Breast epithelium (tissue), 3 donors: Measurements from ENCODE around the gene PTDSS2.
"Not testable (repeated sequence)": the region's sequence is repeated elsewhere in the genome, so short reads cannot be mapped to it uniquely, and the experiment has no call there.

Experiments used
- CTCF ChIP-seq, 3 donors: fragments of 450-650 bp; IDR thresholded peaks; one replicate each; pipeline ENCODE4 v1.5.1; 2016 to 2017; ENCODE audit warnings: antibody characterized with exemption in 3 of 3, mild to moderate bottlenecking in 3 of 3, moderate library complexity in 3 of 3
- POLR2A ChIP-seq: fragments of 450-650 bp; IDR thresholded peaks from one replicate; pipeline ENCODE4 v1.6.1; 2016; ENCODE audit warnings: antibody characterized with exemption, mild to moderate bottlenecking, moderate library complexity
- POLR2AphosphoS5 ChIP-seq, 3 donors: sonication (generic); formaldehyde crosslinking; IDR thresholded peaks; one replicate each; pipeline ENCODE4 v1.6.1; 2017; ENCODE audit warnings: antibody characterized with exemption in 3 of 3

DNA sequence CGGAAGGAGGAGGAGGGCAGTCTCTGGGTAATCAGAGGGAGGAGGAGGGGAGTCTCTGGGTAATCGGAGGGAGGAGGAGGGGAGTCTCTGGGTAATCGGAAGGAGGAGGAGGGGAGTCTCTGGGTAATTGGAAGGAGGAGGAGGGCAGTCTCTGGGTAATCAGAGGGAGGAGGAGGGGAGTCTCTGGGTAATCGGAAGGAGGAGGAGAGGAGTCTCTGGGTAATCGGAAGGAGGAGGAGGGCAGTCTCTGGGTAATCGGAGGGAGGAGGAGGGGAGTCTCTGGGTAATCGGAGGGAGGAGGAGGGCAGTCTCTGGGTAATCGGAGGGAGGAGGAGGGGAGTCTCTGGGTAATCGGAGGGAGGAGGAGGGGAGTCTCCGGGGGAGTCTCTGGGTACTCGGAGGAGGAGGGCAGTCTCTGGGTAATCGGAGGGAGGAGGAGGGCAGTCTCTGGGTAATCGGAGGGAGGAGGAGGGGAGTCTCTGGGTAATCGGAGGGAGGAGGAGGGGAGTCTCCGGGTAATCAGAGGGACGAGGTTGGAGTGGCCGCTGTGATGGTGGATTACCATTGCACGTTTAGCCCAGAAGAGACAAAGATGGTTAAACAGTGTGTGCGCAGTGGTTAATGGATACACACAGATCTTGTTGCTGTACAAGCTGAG lies 19.1 kb downstream of the PTDSS2 start:
- not testable (repeated sequence) for TF ChIP-seq CTCF (IDR thresholded peaks at IDR 0.05); POLR2A; POLR2AphosphoS5 (IDR thresholded peaks at IDR 0.05)
